ENCODE data around the gene COL12A1.

The COL12A1 gene

DNA sequence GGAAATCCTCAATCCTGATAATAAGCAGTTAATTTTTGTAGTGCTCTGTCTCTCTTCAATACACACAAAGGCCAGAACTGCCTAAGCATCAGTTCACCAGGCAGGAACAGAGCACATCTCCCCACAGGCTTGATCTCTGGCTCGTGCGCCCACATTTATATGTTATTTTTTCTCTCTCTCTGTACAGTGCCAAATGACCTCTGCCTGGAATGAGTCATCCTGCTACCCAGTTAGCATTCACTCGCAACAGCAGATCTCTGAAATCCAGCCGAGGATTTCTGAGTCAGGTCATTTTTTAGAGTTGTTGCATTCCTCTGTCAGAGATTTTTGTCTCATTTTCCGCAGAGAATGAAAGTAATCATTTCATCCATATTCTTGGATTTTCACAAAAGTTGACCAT, 107.1 kb downstream of the COL12A1 start:
- DNase-seq, result no peak
- ATAC-seq, result no peak

DNA sequence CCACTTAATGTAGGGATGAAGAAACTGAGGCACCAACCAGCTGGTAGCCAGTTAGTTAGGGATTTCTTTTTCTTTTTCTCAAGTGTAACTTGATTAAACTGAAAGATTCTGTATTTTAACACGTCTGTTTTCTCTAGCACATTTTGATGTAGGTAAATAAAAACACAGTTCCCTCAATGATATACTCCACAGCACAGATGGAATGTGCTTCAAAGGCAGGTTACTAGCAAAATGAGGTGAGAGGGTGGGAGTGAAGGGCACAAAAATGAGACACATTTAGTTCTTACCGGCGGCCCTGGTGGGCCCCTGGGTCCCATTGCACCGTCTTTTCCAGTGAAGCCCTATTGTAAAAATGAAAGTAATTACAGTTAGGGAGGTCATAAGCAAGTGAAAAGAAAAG, 108.9 kb downstream of the COL12A1 start:
- ATAC-seq (no peak), DNase-seq (no peak)

DNA sequence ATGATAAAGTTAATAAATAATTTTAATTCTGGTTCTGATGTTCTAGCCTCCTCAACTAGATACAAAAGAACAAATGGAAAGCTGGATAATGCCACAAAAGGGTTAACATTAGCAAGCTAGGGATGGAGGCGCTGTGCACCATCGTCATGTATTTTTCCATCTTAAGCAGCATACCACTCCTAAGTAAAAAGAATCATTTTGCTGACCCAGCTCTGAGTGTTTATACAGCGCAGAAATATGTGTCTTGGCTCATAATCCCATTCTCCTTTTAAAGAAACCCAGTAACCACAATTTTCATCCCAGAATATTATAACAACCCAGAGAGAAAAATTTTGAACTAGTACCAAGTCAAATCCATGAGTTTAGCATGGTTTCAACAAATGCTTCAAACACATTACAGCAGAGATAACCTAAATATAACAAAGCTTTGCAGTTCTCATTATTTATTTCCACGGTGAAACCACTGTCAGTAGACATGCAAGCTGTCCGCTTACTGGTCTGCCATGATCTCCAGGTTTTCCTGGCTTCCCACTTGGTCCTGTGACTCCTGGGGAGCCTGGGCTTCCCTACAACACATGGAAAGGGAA, 111.1 kb downstream of the COL12A1 start:
- no peak for DNase-seq
- no peak for ATAC-seq

DNA sequence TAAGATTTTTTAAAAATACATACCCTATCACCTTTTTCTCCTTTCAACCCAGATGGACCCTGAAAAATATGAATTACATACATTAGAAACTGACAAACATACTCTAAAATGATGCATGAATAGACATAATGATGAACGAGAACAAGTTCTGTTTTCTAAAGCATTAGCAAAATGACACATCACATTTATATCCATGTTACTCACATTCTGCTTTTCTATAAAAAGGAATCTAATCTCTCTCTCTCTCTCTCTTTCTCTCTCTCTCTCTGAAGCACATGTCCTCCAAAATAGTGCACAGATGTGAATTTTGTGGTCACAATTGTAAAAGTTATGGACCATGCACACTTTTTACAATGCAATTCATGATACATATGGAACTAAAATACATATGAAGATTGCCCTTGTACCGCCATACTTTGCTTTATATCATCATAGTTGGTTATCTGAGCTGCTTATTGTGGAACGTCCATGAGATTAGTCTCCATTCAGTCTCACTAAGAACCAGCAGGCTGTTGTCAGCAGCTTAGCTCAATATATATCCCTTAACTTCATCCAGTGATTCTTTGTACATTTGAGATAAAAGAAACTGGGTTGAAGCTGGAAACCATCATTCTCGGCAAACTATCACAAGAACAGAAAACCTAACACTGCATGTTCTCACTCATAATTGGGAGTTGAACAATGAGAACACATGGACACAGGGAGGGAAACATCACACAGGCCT, 114.2 kb downstream of the COL12A1 start:
- DNase-seq (no peak), ATAC-seq (no peak)

DNA sequence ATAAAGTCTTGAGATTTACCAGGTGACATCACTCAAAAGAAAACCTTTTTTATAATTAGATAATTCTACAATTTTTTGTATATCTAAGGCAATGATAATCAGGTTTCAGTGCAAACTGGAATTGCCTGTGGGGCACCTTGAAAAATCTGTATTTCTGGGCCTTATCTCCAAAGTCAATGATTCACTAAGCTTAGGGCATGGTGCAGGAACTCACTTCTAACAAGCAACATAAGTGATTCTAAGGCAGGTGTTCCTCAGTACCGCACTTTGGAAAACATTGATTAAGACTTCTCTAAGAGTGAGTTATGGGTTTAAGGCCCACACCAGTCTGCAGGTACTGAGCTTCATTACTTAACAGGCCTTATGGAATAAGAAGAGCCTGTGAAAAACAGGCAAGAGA, 115.3 kb downstream of the COL12A1 start:
- no peak for DNase-seq
- ATAC-seq, result no peak

DNA sequence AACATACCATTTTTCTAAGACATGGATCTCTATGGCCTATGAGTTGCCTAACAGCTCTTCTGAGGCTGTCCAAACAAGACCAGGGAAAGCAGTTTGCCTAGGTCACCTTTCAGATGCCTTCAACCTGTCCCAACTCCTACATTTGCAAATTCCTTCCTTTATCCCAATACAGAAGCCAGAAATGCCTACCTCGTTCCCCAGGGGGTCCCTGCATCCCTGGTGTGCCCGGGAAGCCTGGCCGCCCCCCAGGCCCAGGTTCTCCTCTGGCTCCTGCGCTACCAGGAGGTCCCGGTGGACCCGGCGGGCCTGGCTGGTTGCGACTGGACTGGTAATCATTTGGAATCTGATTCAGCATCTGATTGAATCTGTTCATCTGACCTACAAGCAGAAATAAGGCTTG, 115.9 kb downstream of the COL12A1 start:
- ATAC-seq, result no peak
- no peak for DNase-seq

DNA sequence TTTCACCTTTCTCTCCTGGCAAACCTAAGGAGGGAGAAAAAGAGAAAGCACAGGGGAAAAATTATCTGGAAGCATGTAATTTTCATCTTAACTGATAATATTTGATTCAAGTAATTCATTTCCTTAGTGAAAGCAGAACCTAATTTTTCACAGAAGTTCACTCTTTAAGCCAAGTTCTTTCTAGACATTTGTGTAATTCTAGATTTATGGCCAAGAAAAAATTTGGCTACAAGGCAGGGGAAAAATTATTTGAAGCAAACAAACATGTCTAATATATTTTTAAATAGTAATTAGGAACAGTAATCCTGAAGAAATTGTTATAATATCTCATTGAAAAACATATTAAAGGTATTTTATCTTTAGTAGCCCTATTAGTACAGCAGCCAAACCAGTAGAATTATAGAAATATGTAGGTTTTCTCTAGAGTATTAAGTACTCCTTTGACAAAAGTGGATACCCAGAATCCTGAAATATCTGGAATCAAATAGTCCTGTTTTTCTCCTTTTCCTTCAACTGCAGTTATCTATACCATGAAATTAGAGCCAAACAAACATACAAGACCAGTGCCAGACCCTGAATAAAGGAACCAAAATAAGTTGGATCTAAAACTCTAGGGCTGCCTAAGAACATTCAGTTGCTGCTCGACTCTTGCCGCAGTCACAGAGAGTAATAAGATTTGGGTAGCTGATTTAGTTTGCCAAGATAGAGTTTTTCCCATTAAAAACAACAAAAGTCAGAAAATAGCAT, 116.5 kb downstream of the COL12A1 start:
- ATAC-seq (no peak), DNase-seq (no peak)

DNA sequence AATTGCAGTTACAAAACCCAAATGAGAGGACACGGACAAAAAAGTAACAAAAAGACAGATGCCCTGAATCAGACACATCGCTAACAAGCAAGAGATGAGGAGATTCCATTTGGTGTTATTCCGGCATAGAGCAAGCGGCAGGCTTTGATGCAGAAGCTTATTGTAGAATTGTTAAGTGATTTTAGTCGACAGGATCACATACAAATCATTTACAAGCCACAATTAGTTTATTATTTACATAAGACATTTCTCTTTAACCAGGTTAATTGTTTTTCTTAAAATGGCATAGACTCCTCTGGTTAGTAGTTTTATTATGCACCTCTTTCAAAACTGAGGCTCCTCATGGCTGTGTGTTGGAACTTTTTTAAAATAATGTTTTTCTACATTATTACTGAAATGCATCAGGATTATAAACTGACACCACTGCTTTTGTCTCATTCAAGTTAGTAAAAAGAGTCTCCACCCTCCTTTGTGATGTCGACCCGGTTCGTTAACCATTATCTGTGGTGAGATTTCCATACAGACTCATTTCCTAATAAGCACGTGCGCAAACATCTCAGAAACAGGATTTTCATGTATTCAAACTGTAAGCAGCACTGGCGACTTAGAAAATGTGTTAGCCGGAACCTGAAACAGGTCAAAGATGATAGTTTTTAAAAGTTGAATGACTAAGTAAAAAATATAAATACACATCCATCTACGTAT, 119.8 kb downstream of the COL12A1 start:
- ATAC-seq, result no peak
- DNase-seq, result no peak

DNA sequence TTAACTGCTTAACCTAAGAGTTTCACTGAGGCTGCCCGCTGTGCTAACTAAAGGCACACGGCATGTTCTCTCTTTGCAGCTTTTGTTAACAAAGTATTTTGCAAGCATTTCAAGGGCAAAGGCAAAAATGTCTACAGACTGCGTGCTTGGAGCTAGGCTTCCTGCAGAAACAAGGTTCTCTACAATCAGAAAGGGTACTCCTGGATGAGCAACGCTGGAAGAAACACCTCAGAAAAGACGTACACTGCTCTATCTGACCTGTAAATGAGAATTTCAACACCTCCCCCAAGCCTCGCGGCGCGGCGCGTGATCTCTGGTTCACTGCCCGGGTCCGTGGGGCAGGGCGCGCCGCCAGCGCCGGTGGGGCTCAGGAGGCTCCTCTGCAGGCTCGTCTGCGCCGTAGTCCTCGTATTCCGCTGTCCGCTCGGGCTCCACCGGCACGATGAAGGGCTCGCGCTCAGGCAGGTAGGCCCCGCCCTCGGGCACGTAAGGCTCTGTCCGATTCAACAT, 120.9 kb downstream of the COL12A1 start:
- DNase-seq (no peak), ATAC-seq (no peak)

DNA sequence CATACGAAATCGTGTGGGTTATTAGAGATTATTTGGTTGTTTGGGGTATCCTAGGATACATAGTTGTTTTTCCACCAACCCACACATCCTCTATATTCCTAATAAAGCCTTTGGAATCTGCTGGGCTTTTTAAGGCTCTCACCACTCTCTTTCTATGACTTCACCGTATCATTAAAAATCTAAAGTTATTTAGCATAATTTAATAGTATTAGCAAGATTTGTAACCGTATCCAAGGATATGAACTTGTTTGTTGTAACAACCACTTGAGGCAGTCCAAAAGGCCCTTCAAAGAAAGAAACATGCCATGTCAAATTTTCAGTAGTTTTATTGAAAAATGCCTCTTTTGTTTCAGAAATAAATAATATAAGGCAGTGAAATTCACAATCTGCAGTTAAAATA, 121.8 kb downstream of the COL12A1 start:
- ATAC-seq (no peak), DNase-seq (no peak)

DNA sequence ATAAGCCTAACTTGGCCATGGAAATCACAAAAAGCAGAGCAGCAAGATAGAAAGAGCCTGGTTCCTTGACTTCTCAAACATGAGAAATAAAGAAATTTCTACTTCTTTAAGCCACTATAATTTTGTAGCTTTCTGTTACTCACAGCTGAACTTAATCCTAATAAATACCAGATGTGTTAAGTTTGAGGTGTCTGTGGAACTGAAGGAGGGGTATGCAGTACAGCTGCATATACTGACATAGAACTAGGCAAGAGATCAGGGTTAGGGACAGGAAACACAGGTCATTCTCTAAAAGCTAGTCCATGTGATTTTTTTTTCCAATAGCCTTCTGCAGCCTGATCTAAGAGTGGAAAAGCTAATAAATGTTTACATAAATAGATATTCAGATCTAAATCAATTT, 123.9 kb downstream of the COL12A1 start:
- no peak for ATAC-seq
- no peak for DNase-seq

DNA sequence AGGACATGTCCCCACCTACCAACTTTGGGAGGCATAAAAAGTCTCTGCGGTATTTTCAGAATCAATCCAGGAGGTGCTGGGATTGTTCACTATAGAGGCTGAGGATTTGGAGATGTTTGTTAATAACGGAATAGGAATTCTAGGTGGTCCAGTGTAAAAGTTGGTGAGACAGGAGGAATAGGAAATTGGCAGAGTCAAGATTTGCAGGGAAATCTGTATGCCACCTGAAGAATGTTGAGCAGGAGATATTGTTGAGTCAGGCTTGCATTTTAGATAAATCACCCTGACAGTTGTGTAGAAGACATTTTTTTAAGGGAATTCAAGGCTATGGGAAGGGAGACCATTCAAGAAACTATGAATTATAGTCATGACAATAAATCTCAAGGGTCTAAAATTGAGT, 124.8 kb downstream of the COL12A1 start:
- DNase-seq (no peak), ATAC-seq (no peak)

DNA sequence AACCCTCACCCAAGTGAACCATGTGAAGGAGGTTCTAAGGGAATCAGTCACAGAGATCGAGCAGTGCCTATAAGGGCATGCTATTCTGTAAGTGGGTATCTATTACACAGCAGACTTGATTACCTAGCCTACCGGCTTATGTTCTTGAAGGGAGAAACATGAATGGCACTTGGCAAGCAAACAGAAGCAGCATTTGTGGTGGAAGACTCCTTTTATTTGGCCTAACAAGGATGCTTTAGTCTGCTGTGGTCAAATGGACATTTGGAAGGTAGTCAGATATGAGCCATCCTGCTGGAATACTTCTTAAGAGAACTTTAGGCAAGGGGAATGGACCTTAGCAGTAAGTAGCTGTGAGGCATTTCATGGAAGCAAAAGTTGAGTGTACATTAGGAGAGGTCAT, 126.3 kb downstream of the COL12A1 start:
- ATAC-seq (no peak), DNase-seq (no peak)

DNA sequence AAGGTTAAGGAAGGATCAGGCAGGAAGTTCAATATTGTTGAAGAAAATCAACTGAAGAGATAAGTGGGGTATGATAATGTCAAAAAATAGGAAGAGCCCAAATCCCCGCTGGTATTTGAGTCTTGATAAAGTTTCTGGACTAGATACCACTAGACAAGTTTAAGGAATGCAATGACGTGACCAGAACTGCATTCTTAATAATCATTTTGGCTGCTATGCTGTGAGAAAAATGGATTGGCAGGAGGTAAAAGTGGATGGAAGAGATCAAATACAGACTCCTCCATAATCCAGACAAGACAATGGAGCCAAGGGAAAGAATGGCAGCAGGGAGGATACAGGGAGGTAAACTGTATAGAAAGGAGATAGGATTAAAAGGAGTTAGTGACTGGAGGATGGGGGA, 128.2 kb downstream of the COL12A1 start:
- no peak for ATAC-seq
- no peak for DNase-seq

DNA sequence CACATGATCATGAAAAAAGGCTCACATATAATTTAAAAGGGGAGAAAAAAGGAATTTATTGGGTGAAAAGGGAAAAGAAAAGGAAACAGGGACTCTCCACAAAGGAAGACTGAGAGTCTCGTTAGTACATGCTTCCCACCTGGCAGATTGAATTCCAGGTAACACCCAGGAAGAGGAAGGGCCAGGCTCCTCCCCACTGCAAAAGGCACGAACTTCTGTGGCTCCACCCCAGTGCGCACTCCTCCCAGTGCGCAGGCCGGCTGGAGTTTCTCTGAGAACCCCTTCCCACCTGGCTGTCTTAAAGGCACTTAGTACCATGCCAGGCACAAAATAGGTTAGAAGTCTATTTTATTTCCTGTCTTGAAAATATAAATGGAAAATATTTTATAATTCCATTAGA, 129.8 kb downstream of the COL12A1 start:
- ATAC-seq (no peak), DNase-seq (no peak)

DNA sequence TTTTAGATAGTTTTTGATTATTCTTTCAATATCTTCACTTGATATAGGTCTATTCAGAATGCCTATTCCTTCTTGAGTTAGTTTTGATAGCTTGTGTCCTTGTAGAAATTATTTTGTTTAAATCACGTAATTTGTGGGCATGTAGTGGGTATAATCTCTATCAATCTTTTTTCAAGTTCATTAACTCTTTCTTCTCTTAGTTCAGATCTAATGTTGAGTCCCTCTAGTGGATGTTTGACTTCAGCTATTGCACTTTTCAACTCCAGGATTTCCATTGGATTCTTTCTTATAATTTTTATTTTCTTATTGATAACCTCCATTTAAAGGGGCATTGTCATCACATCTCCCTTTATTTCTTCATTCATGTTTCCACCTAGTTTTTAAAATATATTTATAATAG, 135.6 kb downstream of the COL12A1 start:
- DNase-seq, result no peak
- ATAC-seq, result no peak

DNA sequence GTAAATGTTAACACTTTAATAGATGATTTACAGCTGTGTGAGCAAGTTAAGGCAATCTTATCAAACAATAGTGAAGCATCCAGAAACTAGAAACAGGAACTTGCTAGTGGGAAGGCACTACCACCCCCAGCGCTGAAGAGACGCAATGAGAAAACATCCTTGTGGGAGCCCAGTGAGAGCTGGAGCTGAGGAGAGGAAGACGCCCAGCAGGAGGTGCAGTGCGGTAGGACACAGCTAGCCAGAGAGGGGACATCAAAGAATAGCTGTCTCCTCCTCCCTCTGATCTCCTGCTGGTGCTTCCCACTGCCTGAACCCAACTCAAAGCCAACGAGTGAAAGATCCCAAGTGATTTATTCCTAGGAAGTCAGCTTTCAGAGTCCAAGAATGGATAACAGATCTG, 140.3 kb downstream of the COL12A1 start:
- ATAC-seq, result no peak
- DNase-seq, result no peak

DNA sequence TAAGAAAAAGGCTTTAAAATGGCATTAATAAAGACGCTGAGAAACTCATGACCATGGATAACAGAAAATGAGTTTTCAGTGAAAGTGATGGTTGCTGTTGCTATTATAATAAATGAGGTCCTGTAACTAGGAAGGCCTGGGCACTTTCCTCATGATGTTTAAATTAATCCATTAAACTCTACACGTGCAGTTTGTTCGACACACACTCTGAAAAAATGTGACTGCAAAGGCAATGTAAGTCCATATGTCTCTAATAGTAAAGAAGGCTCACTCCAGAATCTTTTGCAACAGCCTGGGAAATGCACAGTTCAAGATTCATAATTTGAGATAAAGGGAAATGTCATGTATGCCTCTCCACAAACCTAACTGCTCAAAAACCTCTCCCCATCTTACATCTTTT, 153.4 kb downstream of the COL12A1 start:
- no peak for DNase-seq
- no peak for ATAC-seq

DNA sequence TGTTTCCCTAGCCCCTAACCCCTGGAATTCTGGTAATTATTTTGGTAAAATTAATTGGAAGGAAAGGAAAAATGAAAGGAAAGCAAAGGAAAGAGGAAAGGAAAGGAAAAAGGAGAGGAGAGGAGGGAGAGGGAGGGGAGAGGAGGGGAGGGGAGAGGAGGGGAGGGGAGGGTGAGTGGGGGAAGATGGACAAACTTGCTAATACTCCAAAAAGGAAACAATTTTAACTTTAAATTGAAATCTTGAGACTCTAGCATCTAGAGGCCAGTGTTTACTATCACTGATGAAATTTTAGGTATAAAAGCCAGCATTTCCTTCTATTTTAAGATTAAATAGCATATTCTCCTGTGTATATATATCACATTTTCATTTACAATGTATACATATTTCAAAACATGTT, 156.5 kb downstream of the COL12A1 start:
- ATAC-seq (no peak), DNase-seq (no peak)

DNA sequence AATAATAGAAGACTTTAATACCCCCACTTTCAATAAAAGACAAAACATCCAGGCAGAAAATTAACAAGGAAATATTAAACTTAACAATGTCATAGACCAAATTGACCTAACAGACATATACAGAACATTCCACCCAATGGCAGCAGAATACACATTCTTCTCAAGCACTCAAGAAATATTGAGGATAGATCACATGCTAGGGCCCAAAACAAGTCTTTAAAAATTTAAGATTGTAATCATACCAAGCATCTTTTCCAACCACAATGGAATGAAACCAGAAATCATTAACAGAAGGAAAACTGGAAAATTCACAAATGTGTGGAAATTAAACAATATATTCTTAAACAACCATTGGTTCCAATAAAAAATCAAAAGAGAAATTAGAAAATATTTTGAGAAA, 161.0 kb downstream of the COL12A1 start:
- no peak for DNase-seq
- no peak for ATAC-seq

DNA sequence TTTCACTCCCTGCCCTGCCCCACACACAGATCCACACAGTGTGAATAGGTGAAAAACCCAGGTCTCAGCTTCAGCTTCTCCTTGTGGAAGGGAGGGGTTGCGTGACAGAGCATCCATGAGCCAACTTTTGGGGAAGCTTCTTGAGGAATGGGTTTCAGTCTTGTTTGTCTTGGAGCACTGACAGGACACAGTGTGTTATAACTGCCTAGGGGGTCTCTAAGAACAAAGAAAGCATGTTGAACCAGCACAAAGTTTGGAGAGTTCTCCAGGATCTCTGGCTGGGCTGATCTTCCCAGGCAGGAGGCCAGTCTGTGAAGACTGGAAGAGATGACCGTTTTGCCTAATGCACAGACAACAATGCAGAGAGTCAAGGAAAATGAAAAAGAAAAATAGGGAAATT, 164.5 kb downstream of the COL12A1 start:
- no peak for ATAC-seq

More for the DNA sequence above, 164.5 kb downstream of the COL12A1 start:
- no peak for DNase-seq

Data from stimulated activated naive CD8-positive, alpha-beta T cell treated with anti-CD3 and anti-CD28 coated beads, Interleukin-15, Interleukin-2, amounts not matched to agents 100 U/mL and 50 U/mL, for 24 hours (primary cell).